Measurements from ENCODE around the gene ZNF503. TPM values are rescaled to one million over a fixed set of nuclear protein-coding genes. Genes with fewer than 3 reads are reported as not detected.

The ZNF503 gene
- total RNA-seq, 4 donors from 2014 or later, result 5.7 to 7.6 (median 6.6) TPM

DNA sequence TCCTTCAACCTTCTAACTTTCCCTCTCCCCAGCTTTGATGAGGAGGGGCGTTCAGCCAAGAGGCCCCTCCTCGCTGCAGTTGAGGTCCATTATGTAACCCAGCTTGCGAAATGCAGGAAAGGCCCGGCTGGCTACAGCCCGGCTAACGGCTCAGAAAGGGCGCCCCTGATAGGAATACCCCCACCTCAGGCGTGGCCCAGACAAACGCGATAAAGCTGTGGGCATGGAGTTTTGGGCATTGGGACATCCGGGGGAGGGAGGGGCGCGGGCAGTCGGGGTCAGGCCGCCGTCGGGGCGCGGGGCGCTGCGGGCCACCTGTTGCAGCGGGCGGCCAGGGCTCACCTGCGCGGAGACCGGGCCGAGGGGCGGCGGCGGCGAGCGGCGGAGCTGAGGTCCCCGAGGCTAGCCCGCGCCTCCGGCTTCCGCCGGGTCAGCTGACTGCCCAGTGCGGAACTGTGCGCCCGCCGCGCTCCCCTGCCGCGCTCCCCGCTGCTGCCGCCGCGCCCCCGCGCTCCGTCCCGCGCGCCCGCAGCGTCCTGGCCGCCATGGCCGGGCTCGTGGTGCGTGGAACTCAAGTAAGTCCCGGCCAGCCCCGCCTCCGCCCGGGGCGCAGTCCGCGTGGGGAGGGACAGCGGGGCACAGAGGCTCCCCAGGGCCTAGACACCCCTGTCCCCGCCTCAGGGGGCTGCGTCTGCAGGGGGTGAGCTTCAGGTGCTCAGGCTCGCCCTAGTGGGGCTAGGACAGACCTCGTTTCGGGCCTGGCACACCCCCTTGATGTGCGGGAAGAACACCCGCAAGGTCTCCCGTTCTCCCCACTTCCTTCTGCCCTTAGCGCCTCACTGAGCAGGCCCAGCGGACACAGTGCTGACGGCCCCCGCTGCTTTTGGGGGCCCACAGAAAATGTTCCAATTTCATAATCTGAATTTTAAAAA lies 29.9 kb upstream of the ZNF503 start, which contains the start of gene LRMDA:
TSS of gene LRMDA (plus strand) at position 445 of the 932 bp plus-strand sequence.
- Histone ChIP-seq H3K27ac (peak within 1 kb of the TSS; percentile 64), H3K36me3 (no peaks in the 10 kb centered on the region), H3K9me3 (no peaks in the 10 kb centered on the region), H3K4me1 (peaks cover 52% of the 10 kb centered on the region), H3K27me3 (no peaks in the 10 kb centered on the region), H3K4me3 (peak within 1 kb of the TSS; percentile 64)
- TF ChIP-seq POLR2AphosphoS5 (IDR thresholded peaks at IDR 0.05) (no peak), POLR2A (IDR thresholded peaks at IDR 0.05) (no peak), EP300 (IDR thresholded peaks at IDR 0.05) (no peak)
- TF ChIP-seq, protein P1, sequence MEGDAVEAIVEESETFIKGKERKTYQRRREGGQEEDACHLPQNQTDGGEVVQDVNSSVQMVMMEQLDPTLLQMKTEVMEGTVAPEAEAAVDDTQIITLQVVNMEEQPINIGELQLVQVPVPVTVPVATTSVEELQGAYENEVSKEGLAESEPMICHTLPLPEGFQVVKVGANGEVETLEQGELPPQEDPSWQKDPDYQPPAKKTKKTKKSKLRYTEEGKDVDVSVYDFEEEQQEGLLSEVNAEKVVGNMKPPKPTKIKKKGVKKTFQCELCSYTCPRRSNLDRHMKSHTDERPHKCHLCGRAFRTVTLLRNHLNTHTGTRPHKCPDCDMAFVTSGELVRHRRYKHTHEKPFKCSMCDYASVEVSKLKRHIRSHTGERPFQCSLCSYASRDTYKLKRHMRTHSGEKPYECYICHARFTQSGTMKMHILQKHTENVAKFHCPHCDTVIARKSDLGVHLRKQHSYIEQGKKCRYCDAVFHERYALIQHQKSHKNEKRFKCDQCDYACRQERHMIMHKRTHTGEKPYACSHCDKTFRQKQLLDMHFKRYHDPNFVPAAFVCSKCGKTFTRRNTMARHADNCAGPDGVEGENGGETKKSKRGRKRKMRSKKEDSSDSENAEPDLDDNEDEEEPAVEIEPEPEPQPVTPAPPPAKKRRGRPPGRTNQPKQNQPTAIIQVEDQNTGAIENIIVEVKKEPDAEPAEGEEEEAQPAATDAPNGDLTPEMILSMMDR (IDR thresholded peaks at IDR 0.05), result no peak
- DNase-seq (ENCODE audit: low spot score in 2 of 2), result peak in 1 of 2 donors; percentile 67
- WGBS, result 34% methylated on average over 19 of the region's 82 CpGs

DNA sequence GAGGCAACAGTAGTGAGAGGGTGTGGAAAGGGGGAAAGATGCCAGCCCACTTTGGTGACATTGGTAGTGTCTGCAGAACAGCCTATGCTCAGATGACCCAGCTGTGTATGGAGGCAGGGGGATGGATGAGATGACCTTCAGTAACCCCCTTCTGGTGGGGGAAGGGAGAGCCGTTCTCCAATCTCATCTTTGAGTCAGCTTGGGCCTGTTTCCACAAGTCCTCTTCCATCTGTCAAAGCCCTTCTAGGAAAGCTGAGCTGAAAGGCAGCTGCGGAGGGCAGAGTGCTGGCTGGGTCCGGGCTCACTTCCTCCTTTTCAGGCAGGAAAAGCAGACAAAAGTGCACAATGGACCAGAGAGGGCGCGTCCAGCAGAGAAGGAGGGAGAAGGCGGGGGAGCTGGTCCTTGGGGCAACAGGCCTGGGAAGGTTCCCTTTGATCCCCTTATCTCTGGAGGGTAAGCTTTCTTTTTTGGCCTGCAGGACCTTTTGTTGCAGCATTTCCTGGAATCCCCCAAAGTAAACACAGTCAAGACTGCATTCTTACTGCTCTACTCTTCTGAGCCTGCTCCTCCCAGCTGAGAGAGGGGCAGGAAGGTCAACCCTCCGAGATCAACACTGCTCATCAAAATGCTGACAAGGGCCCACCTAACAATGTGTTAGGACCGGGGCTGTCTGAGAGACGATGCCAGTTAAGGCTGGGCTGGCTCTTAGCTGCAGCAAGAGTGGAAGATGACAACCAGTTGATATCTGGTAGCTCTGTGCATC lies 28.6 kb upstream of the ZNF503 start:
- no peak for TF ChIP-seq EP300 (IDR thresholded peaks at IDR 0.05)
- no peak for TF ChIP-seq POLR2A (IDR thresholded peaks at IDR 0.05)
- no peak for TF ChIP-seq POLR2AphosphoS5 (IDR thresholded peaks at IDR 0.05)
- TF ChIP-seq, protein P1 (IDR thresholded peaks at IDR 0.05), result no peak
- H3K4me3 ChIP-seq, result peak overlapping the region; percentile 64
- no peak for DNase-seq (ENCODE audit: low spot score in 2 of 2)

DNA sequence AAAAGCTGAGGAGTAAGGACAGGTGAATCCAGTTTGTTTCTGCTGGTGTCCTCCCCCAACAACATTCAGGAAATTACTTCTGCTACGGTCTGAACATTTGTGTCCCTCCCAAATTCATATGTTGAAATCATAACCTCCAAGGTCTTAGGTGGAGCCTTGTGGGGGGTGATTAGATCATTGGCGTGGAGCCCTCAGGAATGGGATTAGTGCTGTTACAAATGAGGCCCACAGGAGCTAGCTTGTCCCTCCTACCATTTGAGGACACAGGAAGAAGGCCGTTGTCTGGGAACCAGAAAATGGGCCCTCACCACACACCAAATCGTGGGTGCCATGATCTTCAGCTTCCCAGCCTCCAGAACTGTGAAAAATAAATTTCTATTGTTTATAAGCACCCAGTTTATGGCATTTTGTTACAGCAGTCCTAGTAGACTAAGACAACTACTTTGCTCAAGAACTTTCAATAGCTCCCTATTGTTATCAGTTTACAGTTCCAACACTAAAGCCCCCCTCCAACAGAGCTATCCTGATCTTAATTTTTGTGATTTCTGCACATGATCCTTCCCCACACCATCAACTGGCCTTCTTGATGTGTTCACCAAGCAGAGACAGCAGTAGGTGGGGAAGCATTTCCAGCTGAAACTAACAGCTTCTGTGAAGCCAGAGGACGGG lies 27.7 kb upstream of the ZNF503 start:
- Histone ChIP-seq H3K27me3 (no peaks in the 10 kb centered on the region), H3K4me1 (peaks cover 52% of the 10 kb centered on the region), H3K9me3 (no peaks in the 10 kb centered on the region), H3K36me3 (no peaks in the 10 kb centered on the region), H3K27ac (no peak overlapping the region), H3K4me3 (no peak overlapping the region)
- WGBS, result 73% methylated on average over 5 of the region's 5 CpGs
- TF ChIP-seq, protein P1 (IDR thresholded peaks at IDR 0.05), result no peak
- TF ChIP-seq POLR2AphosphoS5 (IDR thresholded peaks at IDR 0.05), result no peak
- TF ChIP-seq POLR2A (IDR thresholded peaks at IDR 0.05), result no peak
- TF ChIP-seq EP300 (IDR thresholded peaks at IDR 0.05), result no peak
- DNase-seq (ENCODE audit: low spot score in 2 of 2), result no peak

More for the DNA sequence above, 28.6 kb upstream of the ZNF503 start:
- H3K36me3 ChIP-seq, result no peaks in the 10 kb centered on the region
- H3K27ac ChIP-seq, result peak overlapping the region; percentile 64
- peaks cover 52% of the 10 kb centered on the region for H3K4me1 ChIP-seq
- H3K9me3 ChIP-seq, result no peaks in the 10 kb centered on the region
- 38% methylated on average over 9 of the region's 9 CpGs for WGBS
- no peaks in the 10 kb centered on the region for H3K27me3 ChIP-seq

DNA sequence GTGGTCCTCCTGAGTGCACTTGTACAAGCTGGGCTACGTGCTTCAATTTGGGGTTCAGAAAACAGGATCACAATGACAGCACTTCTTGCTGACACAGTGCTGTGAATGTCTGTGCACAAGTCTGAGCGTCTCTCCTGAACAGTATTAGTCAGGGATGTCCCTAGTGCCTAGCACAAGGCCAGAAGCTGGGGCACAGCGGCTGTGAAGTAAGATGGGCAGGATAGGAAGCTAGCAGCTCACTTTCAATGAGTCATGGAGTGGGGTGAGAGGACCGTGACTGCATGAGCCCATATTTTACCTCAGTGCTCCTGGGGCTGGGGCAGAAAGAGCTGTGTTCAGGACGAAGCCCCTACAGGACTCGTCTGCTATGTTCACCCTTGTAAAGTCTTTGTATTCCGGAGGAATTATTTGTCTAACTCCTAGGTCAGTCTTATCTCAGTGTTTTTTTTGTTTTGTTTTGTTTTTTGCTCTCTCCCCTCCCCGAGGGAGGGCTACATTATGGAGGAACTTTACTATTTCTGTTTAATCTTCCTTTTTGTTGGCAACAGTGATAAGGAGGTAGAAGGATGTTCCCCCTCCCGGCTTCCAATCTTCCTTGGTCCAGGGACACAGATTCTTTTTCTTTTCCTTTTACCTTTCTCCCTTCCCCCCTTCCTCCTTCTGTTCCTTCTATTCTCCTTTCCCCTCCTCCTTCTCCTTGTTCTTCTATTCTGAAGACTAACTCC lies 27.0 kb upstream of the ZNF503 start:
- Histone ChIP-seq H3K9me3 (no peaks in the 10 kb centered on the region), H3K4me1 (peaks cover 52% of the 10 kb centered on the region), H3K27ac (no peak overlapping the region), H3K4me3 (no peak overlapping the region), H3K27me3 (no peaks in the 10 kb centered on the region), H3K36me3 (no peaks in the 10 kb centered on the region)
- DNase-seq (ENCODE audit: low spot score in 2 of 2), result no peak
- TF ChIP-seq POLR2AphosphoS5 (IDR thresholded peaks at IDR 0.05), result no peak
- no peak for TF ChIP-seq EP300 (IDR thresholded peaks at IDR 0.05)
- TF ChIP-seq, protein P1 (IDR thresholded peaks at IDR 0.05), result no peak
- no peak for TF ChIP-seq POLR2A (IDR thresholded peaks at IDR 0.05)
- whole genome bisulfite sequencing, result 74% methylated on average over 9 of the region's 9 CpGs
